NCI-H2081 (cell line): ENCODE data around the gene SSX7.
"Not testable (repeated sequence)": the region's sequence is repeated elsewhere in the genome, so short reads cannot be mapped to it uniquely, and the experiment has no call there.

Source experiments
- DNase-seq, 2 experiments: peaks; one replicate each; lab custom pipeline; 2025; lab: John Stamatoyannopoulos, UW

The SSX7 gene

GRCh38 chrX:52654800-52655199 lies at the start of gene SSX7:
TSS of gene SSX7 (minus strand) at chrX:52654900. CDS start at chrX:52653472, 1,428 bp downstream.
- not testable (repeated sequence) for DNase-seq

- not testable (repeated sequence) for DNase-seq
Measured at GRCh38 chrX:52692034-52692433, 37.3 kb upstream of the SSX7 start.

GRCh38 chrX:52662218-52662617 lies 7.5 kb upstream of the SSX7 start:
- DNase-seq: not testable (repeated sequence)

GRCh38 chrX:52655475-52655874 lies 775 bp upstream of the SSX7 start:
- not testable (repeated sequence) for DNase-seq

GRCh38 chrX:52650676-52651075 lies 4.0 kb downstream of the SSX7 start:
- DNase-seq: not testable (repeated sequence)

GRCh38 chrX:52648956-52649355 lies 5.7 kb downstream of the SSX7 start:
- DNase-seq: not testable (repeated sequence)

- not testable (repeated sequence) for DNase-seq
Measured at GRCh38 chrX:52628483-52628882, 26.2 kb downstream of the SSX7 start.

GRCh38 chrX:52620661-52621060 lies 34.0 kb downstream of the SSX7 start:
- DNase-seq: not testable (repeated sequence)

GRCh38 chrX:52608961-52609360 lies 45.7 kb downstream of the SSX7 start:
- DNase-seq: no peak

- DNase-seq: not testable (repeated sequence)
Measured at GRCh38 chrX:52603151-52603550, 51.5 kb downstream of the SSX7 start.

- DNase-seq: no peak
Measured at GRCh38 chrX:52598886-52599285, 55.8 kb downstream of the SSX7 start.

GRCh38 chrX:52594658-52595057 lies 60.0 kb downstream of the SSX7 start:
- DNase-seq: no peak
